ENCODE data around the gene OPHN1.

DNA sequence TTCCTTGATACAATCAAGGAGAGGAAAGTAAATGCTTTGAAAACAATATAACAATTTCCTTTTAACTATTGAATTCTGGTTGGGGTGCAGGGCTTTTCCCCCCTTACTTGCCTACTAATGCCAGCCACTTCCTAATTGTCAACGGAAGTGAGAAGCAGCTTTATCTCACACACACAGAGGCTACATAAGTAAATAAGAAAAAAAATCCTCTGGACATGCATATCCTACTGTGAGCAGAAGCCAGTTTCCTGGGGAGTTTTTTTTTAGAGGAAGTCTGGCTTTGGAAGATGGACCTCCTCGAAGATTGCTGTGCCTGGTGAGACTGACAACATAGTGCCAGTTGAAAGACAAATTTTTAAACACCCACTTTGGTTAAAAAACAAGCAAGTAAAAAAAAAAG lies 180.6 kb downstream of the OPHN1 start:
- TF ChIP-seq, protein P1, sequence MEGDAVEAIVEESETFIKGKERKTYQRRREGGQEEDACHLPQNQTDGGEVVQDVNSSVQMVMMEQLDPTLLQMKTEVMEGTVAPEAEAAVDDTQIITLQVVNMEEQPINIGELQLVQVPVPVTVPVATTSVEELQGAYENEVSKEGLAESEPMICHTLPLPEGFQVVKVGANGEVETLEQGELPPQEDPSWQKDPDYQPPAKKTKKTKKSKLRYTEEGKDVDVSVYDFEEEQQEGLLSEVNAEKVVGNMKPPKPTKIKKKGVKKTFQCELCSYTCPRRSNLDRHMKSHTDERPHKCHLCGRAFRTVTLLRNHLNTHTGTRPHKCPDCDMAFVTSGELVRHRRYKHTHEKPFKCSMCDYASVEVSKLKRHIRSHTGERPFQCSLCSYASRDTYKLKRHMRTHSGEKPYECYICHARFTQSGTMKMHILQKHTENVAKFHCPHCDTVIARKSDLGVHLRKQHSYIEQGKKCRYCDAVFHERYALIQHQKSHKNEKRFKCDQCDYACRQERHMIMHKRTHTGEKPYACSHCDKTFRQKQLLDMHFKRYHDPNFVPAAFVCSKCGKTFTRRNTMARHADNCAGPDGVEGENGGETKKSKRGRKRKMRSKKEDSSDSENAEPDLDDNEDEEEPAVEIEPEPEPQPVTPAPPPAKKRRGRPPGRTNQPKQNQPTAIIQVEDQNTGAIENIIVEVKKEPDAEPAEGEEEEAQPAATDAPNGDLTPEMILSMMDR (IDR thresholded peaks at IDR 0.05 in 4 of 5, conservative IDR thresholded peaks at IDR 0.05 in 1 of 5), result no peak
- no peak for TF ChIP-seq POLR2A (IDR thresholded peaks at IDR 0.05)
